ENCODE data around the gene RCOR3.

DNA sequence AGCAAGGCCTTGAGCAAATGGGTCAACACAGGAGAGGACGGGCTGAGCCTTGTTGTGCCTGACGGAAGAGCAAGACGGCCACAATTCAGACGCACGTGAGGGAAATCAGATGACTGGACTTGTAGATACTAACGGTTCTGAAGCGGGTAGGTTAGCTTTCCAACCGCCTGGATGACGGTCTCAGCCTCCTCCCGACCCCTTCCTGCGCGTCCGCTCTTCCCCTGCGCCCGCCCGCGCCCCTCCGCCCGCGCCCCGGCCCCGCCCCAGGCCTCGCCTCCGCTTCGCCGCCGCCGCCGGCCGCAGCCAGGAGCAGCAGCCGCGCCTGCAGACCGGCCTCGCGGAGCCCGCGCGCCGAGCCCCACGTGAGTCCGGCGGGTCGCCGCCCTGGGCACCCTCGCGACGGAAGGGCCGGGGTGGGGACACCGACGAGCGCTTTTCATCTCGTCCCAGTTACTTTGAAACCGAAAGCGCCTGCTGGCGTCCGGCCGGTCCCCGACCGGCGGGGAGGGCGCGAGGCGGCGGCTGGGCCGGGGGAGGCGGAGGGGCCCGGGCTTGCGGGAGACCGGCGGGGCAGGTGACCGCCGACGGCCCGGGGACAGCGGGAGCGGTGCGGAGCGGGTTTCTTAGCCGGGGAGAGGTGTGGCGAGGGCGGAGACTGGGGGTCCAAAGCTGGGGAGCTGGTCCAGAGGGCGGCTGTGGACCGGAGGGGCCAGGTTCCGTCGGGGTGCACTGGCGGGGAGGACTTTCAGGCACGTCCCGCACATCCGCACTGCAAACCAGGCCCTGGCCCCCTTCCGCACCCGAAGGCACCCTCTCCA lies 67.6 kb downstream of the RCOR3 start, which contains the start of gene TRAF5:
- TF ChIP-seq, protein P1, sequence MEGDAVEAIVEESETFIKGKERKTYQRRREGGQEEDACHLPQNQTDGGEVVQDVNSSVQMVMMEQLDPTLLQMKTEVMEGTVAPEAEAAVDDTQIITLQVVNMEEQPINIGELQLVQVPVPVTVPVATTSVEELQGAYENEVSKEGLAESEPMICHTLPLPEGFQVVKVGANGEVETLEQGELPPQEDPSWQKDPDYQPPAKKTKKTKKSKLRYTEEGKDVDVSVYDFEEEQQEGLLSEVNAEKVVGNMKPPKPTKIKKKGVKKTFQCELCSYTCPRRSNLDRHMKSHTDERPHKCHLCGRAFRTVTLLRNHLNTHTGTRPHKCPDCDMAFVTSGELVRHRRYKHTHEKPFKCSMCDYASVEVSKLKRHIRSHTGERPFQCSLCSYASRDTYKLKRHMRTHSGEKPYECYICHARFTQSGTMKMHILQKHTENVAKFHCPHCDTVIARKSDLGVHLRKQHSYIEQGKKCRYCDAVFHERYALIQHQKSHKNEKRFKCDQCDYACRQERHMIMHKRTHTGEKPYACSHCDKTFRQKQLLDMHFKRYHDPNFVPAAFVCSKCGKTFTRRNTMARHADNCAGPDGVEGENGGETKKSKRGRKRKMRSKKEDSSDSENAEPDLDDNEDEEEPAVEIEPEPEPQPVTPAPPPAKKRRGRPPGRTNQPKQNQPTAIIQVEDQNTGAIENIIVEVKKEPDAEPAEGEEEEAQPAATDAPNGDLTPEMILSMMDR (IDR thresholded peaks at IDR 0.05; ENCODE audit: low read depth, low read length) = no peak
- TF ChIP-seq EZH2phosphoT487 (IDR thresholded peaks at IDR 0.05; ENCODE audit: low read depth) = no peak

Data from OCI-LY3 (cell line).